OCI-LY3 (cell line): ENCODE measurements around the gene COL4A2.

ENCODE experiments used
- H2AFZ ChIP-seq: fragments of 200-600, 300-600 bp; shearing (Covaris generic); 2 replicates; pipeline ENCODE4 v1.6.0; 2014; ENCODE audit warnings: antibody characterized with exemption, low read depth, low read length
- H3K27ac ChIP-seq: fragments of 200-600, 300-600 bp; sonication (generic); 2 replicates; pipeline ENCODE4 v1.5.1; 2014; ENCODE audit warnings: mild to moderate bottlenecking, low read length, moderate library complexity, mixed read lengths
- H3K27me3 ChIP-seq: fragments of 200-600, 300-600 bp; sonication (generic); 2 replicates; pipeline ENCODE4 v1.6.1; 2014; ENCODE audit warnings: low read depth, low read length, mixed read lengths
- H3K36me3 ChIP-seq: fragments of 200-600, 300-600 bp; sonication (generic); replicated peaks from 2 replicates; pipeline ENCODE3; 2014; ENCODE audit warnings: low read depth, low read length, mixed read lengths
- H3K4me1 ChIP-seq: fragments of 300-600, 200-600 bp; sonication (generic); 2 replicates; pipeline ENCODE4 v1.6.1; 2014; ENCODE audit warnings: low read length, mixed read lengths
- H3K4me2 ChIP-seq: fragments of 200-600, 300-600 bp; sonication (generic); 2 replicates; pipeline ENCODE4 v1.6.1; 2014; ENCODE audit warnings: low read length, mixed read lengths
- H3K4me3 ChIP-seq: fragments of 300-600, 200-600 bp; sonication (generic); 2 replicates; pipeline ENCODE4 v1.5.1; 2014; ENCODE audit warnings: antibody characterized with exemption, mild to moderate bottlenecking, low read length, moderate library complexity
- H3K79me2 ChIP-seq: fragments of 300-600, 200-600 bp; shearing (Covaris generic); 2 replicates; pipeline ENCODE4 v1.6.1; 2014; ENCODE audit warnings: mild to moderate bottlenecking, low read length, mixed read lengths
- H3K9ac ChIP-seq: fragments of 300-600, 200-600 bp; shearing (Covaris generic); 2 replicates; pipeline ENCODE4 v1.6.0; 2014; ENCODE audit warnings: mild to moderate bottlenecking, low read length, moderate library complexity
- H3K9me3 ChIP-seq: fragments of 200-600, 300-600 bp; shearing (Covaris generic); 2 replicates; pipeline ENCODE4 v1.6.1; 2014; ENCODE audit warnings: low read length, mixed read lengths; ENCODE audit not compliant: insufficient read depth
- H4K20me1 ChIP-seq: fragments of 200-600, 300-600 bp; sonication (generic); 2 replicates; pipeline ENCODE4 v1.6.1; 2016; ENCODE audit warnings: low read length, mixed read lengths; ENCODE audit not compliant: insufficient read depth
- EZH2phosphoT487 ChIP-seq: fragments of 200-600 bp; shearing (Covaris generic); IDR thresholded peaks from 2 replicates; pipeline ENCODE4 v1.6.1; 2018; ENCODE audit warnings: antibody characterized with exemption, mixed run types, low read depth
- TF ChIP-seq, protein P1 (sequence below): fragments of 200-600, 300-600 bp; sonication (generic); IDR thresholded peaks from 2 replicates; pipeline ENCODE4 v1.5.1; 2014; ENCODE audit warnings: antibody characterized with exemption, low read length, low read depth

The COL4A2 gene

DNA sequence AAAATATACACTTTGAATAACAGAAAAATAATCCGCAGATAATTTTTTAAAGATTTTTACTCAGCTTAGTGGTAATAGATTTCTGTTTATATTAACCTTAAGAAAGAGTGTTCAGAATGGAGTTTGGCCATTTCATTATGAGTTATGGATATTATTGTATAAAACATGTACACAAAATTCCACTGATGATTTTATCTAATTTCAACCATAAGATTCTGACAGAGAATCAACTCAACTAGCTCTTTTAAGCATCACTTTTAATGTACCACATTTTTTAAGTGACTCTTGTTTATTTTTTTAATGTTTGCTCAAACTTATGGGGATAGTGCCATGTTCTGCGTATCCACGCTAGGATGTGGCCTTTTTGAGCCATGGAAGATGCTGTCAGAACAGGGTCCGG, 75.7 kb downstream of the COL4A2 start:
- no peaks in the 10 kb centered on the region for H3K9me3 ChIP-seq
- H3K36me3 ChIP-seq, result no peaks in the 10 kb centered on the region
- H4K20me1 ChIP-seq, result no peaks in the 10 kb centered on the region
- peaks cover 47% of the 10 kb centered on the region for H3K27me3 ChIP-seq
- H3K79me2 ChIP-seq, result no peaks in the 10 kb centered on the region
- H2AFZ ChIP-seq, result no peak overlapping the region
- no peak overlapping the region for H3K9ac ChIP-seq
- H3K27ac ChIP-seq, result no peak overlapping the region
- TF ChIP-seq EZH2phosphoT487, result no peak
- TF ChIP-seq, protein P1, sequence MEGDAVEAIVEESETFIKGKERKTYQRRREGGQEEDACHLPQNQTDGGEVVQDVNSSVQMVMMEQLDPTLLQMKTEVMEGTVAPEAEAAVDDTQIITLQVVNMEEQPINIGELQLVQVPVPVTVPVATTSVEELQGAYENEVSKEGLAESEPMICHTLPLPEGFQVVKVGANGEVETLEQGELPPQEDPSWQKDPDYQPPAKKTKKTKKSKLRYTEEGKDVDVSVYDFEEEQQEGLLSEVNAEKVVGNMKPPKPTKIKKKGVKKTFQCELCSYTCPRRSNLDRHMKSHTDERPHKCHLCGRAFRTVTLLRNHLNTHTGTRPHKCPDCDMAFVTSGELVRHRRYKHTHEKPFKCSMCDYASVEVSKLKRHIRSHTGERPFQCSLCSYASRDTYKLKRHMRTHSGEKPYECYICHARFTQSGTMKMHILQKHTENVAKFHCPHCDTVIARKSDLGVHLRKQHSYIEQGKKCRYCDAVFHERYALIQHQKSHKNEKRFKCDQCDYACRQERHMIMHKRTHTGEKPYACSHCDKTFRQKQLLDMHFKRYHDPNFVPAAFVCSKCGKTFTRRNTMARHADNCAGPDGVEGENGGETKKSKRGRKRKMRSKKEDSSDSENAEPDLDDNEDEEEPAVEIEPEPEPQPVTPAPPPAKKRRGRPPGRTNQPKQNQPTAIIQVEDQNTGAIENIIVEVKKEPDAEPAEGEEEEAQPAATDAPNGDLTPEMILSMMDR, result no peak
- no peak overlapping the region for H3K4me2 ChIP-seq
- no peaks in the 10 kb centered on the region for H3K4me1 ChIP-seq
- no peak overlapping the region for H3K4me3 ChIP-seq

DNA sequence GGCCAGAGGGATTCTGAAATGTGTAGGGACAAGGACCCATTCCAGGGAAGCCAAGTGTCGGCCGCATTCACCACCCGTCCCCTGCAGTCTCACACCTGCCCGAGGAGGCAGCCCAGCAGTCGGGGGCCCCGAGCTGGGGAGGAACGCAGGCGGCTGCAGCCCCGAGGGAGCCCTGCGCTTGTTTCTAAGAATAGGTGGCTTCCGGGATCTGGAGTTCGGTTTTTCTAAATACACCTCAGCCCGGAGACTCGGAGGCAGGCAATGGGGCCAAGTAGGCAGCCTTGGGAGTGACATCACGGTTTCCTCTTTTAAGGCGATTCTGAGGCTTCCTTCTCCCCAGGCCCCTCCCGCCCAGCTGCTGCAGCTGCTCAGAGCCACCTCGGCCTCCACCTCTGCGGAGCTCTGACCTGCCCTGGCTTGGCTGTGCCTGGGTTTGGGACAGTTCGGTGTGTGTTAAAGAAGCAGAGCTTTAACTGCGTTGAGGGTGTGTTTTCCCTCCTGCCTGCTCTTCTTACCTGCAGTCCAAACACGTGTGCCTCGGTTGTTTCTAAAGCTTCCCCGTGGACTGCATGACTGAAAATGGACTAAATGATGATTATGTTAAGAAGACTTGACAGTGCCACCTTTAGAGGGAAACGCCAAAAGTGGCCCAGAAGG, 80.5 kb downstream of the COL4A2 start:
- Histone ChIP-seq H3K27ac (no peak overlapping the region), H4K20me1 (no peaks in the 10 kb centered on the region), H3K9me3 (no peaks in the 10 kb centered on the region), H2AFZ (peak overlapping the region; percentile 49; the same call in 1 of the 2 replicates), H3K9ac (no peak overlapping the region), H3K36me3 (no peaks in the 10 kb centered on the region), H3K79me2 (no peaks in the 10 kb centered on the region), H3K4me1 (no peaks in the 10 kb centered on the region), H3K27me3 (peaks cover 6% of the 10 kb centered on the region), H3K4me2 (peak overlapping the region; percentile 58), H3K4me3 (peak overlapping the region; percentile 44)
- TF ChIP-seq, protein P1, result no peak
- TF ChIP-seq EZH2phosphoT487, result no peak

DNA sequence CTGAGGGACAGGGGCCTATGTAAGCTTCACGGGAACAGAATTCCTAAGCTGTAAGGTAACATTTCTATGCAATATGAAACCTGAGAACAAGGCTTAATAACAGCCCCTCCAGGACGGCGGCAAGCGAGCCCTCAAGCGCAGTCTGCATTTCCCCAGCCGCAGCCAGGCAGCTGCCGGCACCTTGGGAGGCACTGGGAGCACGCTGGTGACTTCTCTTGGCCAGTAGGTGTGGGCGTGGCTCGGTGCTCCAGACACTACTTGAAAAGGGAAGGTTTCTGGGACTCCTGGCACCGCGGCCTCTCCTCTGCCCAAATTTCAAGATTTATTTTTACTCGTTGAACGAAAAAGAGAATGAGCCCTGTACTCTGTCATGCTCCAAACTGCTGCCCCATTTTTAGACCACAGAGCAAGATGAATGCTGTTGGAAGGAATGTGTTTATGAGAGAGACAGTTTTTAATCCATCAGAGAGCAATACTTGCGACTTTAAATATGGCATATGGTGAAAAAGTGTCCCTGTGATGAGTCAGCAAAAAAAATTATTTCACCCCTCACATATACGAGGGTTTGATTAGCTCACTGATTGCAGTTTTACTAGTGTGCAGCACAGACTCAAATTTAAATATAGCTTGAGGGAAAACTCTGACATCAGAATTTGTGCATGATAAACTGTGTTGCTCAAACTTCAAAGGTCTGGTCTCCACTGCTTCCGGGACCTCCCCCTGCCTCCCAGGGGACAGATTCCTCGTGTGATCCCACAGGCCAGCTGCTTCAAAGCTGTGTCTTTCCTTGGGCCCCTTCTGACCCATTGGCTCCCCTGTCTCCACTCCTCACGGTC, 81.2 kb downstream of the COL4A2 start:
- no peak overlapping the region for H3K4me3 ChIP-seq
- no peak overlapping the region for H2AFZ ChIP-seq
- H4K20me1 ChIP-seq, result no peaks in the 10 kb centered on the region
- no peaks in the 10 kb centered on the region for H3K36me3 ChIP-seq
- H3K9me3 ChIP-seq, result no peaks in the 10 kb centered on the region
- TF ChIP-seq EZH2phosphoT487, result no peak
- TF ChIP-seq, protein P1, result no peak
- no peak overlapping the region for H3K9ac ChIP-seq
- peak overlapping the region; percentile 58 for H3K4me2 ChIP-seq
- peaks cover 3% of the 10 kb centered on the region; the same call in 1 of the 2 replicates for H3K27me3 ChIP-seq
- no peak overlapping the region for H3K27ac ChIP-seq
- H3K79me2 ChIP-seq, result no peaks in the 10 kb centered on the region
- H3K4me1 ChIP-seq, result no peaks in the 10 kb centered on the region

DNA sequence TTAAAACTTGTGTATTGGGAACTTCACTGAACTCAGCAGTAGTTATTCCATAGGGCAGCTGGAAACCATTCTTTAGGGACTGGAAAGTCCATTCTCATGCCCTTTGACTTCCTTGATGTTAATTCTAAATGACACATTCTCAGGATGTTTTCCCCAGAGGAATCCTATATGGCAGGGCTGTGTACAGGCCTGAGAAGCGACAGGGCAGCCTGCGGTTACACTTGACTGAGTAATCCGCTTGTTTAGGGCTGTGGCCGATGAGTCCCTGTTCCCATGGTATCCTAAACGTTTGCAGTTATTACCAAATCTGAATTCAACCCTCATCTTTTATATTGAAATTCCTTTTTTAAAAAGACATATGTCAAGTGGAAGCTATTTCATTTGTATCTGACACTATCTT, 83.5 kb downstream of the COL4A2 start:
- TF ChIP-seq, protein P1, result no peak
- no peak for TF ChIP-seq EZH2phosphoT487
- Histone ChIP-seq H2AFZ (no peak overlapping the region), H3K9ac (no peak overlapping the region), H3K27me3 (peaks cover 8% of the 10 kb centered on the region; the same call in 1 of the 2 replicates), H3K9me3 (no peaks in the 10 kb centered on the region), H3K4me2 (no peak overlapping the region), H3K4me1 (no peaks in the 10 kb centered on the region), H3K79me2 (no peaks in the 10 kb centered on the region), H3K4me3 (no peak overlapping the region), H3K36me3 (no peaks in the 10 kb centered on the region), H3K27ac (no peak overlapping the region), H4K20me1 (no peaks in the 10 kb centered on the region)
